SK-N-SH (cell line): ENCODE measurements around the gene TRIP13. TPM values are rescaled to one million over a fixed set of nuclear protein-coding genes. Genes with fewer than 3 reads are reported as not detected.
A peak's percentile ranks its signal among the peaks of the same experiment; 100 is the strongest.

ENCODE experiments used
- CTCF ChIA-PET: fragments of 300-600, 350-600 bp; formaldehyde crosslinking; extraction: SDS; loops from one replicate; lab custom pipeline; 2021; lab: Yijun Ruan, JAX
- POLR2A ChIA-PET: fragments of 350-600 bp; sonication (Branson Sonifier 250); formaldehyde crosslinking; extraction: SDS; loops from one replicate; lab custom pipeline; 2020; ENCODE audit warnings: antibody characterized with exemption, inconsistent platforms; lab: Yijun Ruan, JAX
- DNase-seq: peaks from one replicate; pipeline ENCODE4 v3.0.0; 2012
- H2AFZ ChIP-seq: fragments of 200-600 bp; sonication (generic); 2 replicates; pipeline ENCODE4 v1.8.1; 2016; ENCODE audit warnings: antibody characterized with exemption, mild to moderate bottlenecking, low read depth
- H3F3A ChIP-seq: fragments of 200-600 bp; sonication (generic); replicated peaks from 2 replicates; pipeline ENCODE3; 2016; ENCODE audit warnings: antibody characterized with exemption, mild to moderate bottlenecking; ENCODE audit not compliant: insufficient read depth
- H3K27ac ChIP-seq, 2 experiments: fragments of 200-500 bp in 1 of 2; fragments of 200-600 bp in 1 of 2; sonication (Bioruptor generic) in 1 of 2; sonication (generic), shearing (Covaris generic) in 1 of 2; 2 replicates each; pipeline versions ENCODE4 v1.5.1 to v1.6.1; 2014 to 2016; ENCODE audit warnings: low read depth in 2 of 2, inconsistent platforms in 1 of 2, low read length in 1 of 2, mild to moderate bottlenecking in 1 of 2, mixed read lengths in 1 of 2
- H3K27me3 ChIP-seq: fragments of 200-600 bp; sonication (generic), shearing (Covaris generic); 2 replicates; pipeline ENCODE4 v1.6.1; 2016; ENCODE audit warnings: mixed run types; ENCODE audit not compliant: insufficient read depth
- H3K36me3 ChIP-seq, 2 experiments: fragments of 200-500 bp in 1 of 2; fragments of 200-600 bp in 1 of 2; sonication (Bioruptor generic) in 1 of 2; sonication (generic) in 1 of 2; replicated peaks in 1 of 2; 2 replicates each; pipeline versions ENCODE3 to v1.5.1; 2014 to 2016; ENCODE audit warnings: low read length in 1 of 2, mild to moderate bottlenecking in 1 of 2; ENCODE audit not compliant: insufficient read depth in 2 of 2, control insufficient read depth in 1 of 2
- H3K4me1 ChIP-seq, 2 experiments: fragments of 200-500 bp in 1 of 2; fragments of 200-600 bp in 1 of 2; sonication (Bioruptor generic) in 1 of 2; sonication (generic), shearing (Covaris generic) in 1 of 2; 2 replicates each; pipeline versions ENCODE4 v1.5.1 to v1.6.1; 2014 to 2016; ENCODE audit warnings: low read depth in 1 of 2, low read length in 1 of 2, mixed run types in 1 of 2; ENCODE audit not compliant: insufficient read depth in 2 of 2, control insufficient read depth in 1 of 2
- H3K4me2 ChIP-seq: fragments of 200-600 bp; sonication (generic), shearing (Covaris generic); 2 replicates; pipeline ENCODE4 v1.6.1; 2017; ENCODE audit warnings: mixed run types
- H3K4me3 ChIP-seq, 2 experiments: fragments of 200-500 bp in 1 of 2; fragments of 200-600 bp in 1 of 2; sonication (Bioruptor generic) in 1 of 2; sonication (generic), shearing (Covaris generic) in 1 of 2; 2 replicates each; pipeline versions ENCODE4 v1.5.1 to v1.8.1; 2014 to 2016; ENCODE audit warnings: low read depth in 2 of 2, inconsistent platforms in 1 of 2, low read length in 1 of 2, mild to moderate bottlenecking in 1 of 2, mixed read lengths in 1 of 2, moderate library complexity in 1 of 2
- H3K79me2 ChIP-seq: fragments of 200-600 bp; sonication (generic); 2 replicates; pipeline ENCODE4 v1.8.1; 2017; ENCODE audit warnings: mild to moderate bottlenecking; ENCODE audit not compliant: insufficient read depth
- H3K9ac ChIP-seq: fragments of 200-600 bp; sonication (generic); 2 replicates; pipeline ENCODE4 v1.6.1; 2017; ENCODE audit warnings: mixed run types
- H3K9me2 ChIP-seq: fragments of 200-600 bp; sonication (generic); 2 replicates; pipeline ENCODE4 v1.6.1; 2017; ENCODE audit warnings: mixed run types
- H3K9me3 ChIP-seq: fragments of 200-600 bp; sonication (generic); 2 replicates; pipeline ENCODE4 v1.6.1; 2017; ENCODE audit warnings: mixed run types, mild to moderate bottlenecking, moderate library complexity
- H4K20me1 ChIP-seq: fragments of 200-600 bp; sonication (generic); 2 replicates; pipeline ENCODE4 v1.6.1; 2017; ENCODE audit warnings: mild to moderate bottlenecking, mixed run types; ENCODE audit not compliant: insufficient read depth
- CHD2 ChIP-seq: fragments of 150-350 bp; IDR thresholded peaks from 2 replicates; pipeline ENCODE4 v1.6.1; 2018; ENCODE audit warnings: low read length; ENCODE audit not compliant: partially characterized antibody
- ELF1 ChIP-seq: IDR thresholded peaks from 2 replicates; pipeline ENCODE4 v1.4.0; 2012
- EP300 ChIP-seq, 2 experiments: IDR thresholded peaks; 2 replicates each; pipeline versions ENCODE4 v1.4.0 to v1.6.1; 2012; ENCODE audit warnings: borderline replicate concordance in 1 of 2, low read depth in 1 of 2, low read length in 1 of 2
- EZH2phosphoT487 ChIP-seq: fragments of 200-600 bp; sonication (generic); IDR thresholded peaks from 2 replicates; pipeline ENCODE4 v1.6.1; 2017; ENCODE audit warnings: low read depth, mixed run types, mild to moderate bottlenecking, antibody characterized with exemption, moderate library complexity, borderline replicate concordance
- GATA2 ChIP-seq: sonication (generic); formaldehyde crosslinking; IDR thresholded peaks from 2 replicates; pipeline ENCODE4 v1.5.0; 2020; ENCODE audit warnings: mild to moderate bottlenecking, missing genetic modification reagents
- MXI1 ChIP-seq: IDR thresholded peaks from 2 replicates; pipeline ENCODE4 v1.6.1; 2012; ENCODE audit warnings: mild to moderate bottlenecking, low read depth, low read length, improper control_type of control experiment
- NFIC ChIP-seq: IDR thresholded peaks from 2 replicates; pipeline ENCODE4 v1.4.0; 2012; ENCODE audit warnings: borderline replicate concordance
- NRF1 ChIP-seq: IDR thresholded peaks from 2 replicates; pipeline ENCODE4 v1.6.1; 2012; ENCODE audit warnings: low read depth, mild to moderate bottlenecking, low read length
- POLR2AphosphoS5 ChIP-seq: IDR thresholded peaks from 2 replicates; pipeline ENCODE4 v1.6.1; 2012; ENCODE audit warnings: low read depth, low read length
- RCOR1 ChIP-seq: fragments of 150-350 bp; IDR thresholded peaks from 2 replicates; pipeline ENCODE4 v1.6.1; 2017; ENCODE audit warnings: antibody characterized with exemption, low read length
- RFX5 ChIP-seq: IDR thresholded peaks from 2 replicates; pipeline ENCODE4 v1.6.1; 2012; ENCODE audit warnings: mild to moderate bottlenecking, improper control_type of control experiment, low read length
- RXRA ChIP-seq: IDR thresholded peaks from 2 replicates; pipeline ENCODE4 v1.4.0; 2012; ENCODE audit warnings: low read depth, mild to moderate bottlenecking, borderline replicate concordance
- TEAD4 ChIP-seq: IDR thresholded peaks from 2 replicates; pipeline ENCODE4 v1.4.0; 2012; ENCODE audit warnings: mild to moderate bottlenecking, borderline replicate concordance; ENCODE audit not compliant: insufficient read depth
- WGBS: methylation state at CpG from one replicate; pipeline ENCODE4 v1.1.6; 2017; ENCODE audit warnings: low lambda C conversion rate; 5-methylcytosine and 5-hydroxymethylcytosine counted together
- polyA plus RNA-seq, 3 experiments: library from polyadenylated mRNA; depleted of rRNA; stranded (reverse); fragments of >200 nt; gene quantifications; 2 replicates each; pipeline ENCODE4 v1.2.3, GENCODE V29; 2012
- TF ChIP-seq, protein P1 (sequence below): IDR thresholded peaks from 2 replicates; pipeline ENCODE4 v1.4.0; 2012; ENCODE audit warnings: low read depth, borderline replicate concordance
- TF ChIP-seq, protein P2 (sequence below): IDR thresholded peaks from 2 replicates; pipeline ENCODE4 v1.4.0; 2012; ENCODE audit warnings: low read depth, borderline replicate concordance
- TF ChIP-seq, protein P3 (sequence below): IDR thresholded peaks from 2 replicates; pipeline ENCODE4 v1.6.1; 2012; ENCODE audit warnings: mild to moderate bottlenecking, low read depth, low read length, moderate library complexity
- TF ChIP-seq, protein P4 (sequence below): fragments of 150-350 bp; IDR thresholded peaks from 2 replicates; pipeline ENCODE4 v1.6.1; 2016; ENCODE audit warnings: mild to moderate bottlenecking, low read depth, low read length
- TF ChIP-seq, protein P5 (sequence below): IDR thresholded peaks from 2 replicates; pipeline ENCODE4 v1.4.0; 2012; ENCODE audit warnings: low read depth

Gene TRIP13
- polyA plus RNA-seq, 1 of the 3 experiments (the other 2 are of a cell fraction) = 24.1 TPM

DNA sequence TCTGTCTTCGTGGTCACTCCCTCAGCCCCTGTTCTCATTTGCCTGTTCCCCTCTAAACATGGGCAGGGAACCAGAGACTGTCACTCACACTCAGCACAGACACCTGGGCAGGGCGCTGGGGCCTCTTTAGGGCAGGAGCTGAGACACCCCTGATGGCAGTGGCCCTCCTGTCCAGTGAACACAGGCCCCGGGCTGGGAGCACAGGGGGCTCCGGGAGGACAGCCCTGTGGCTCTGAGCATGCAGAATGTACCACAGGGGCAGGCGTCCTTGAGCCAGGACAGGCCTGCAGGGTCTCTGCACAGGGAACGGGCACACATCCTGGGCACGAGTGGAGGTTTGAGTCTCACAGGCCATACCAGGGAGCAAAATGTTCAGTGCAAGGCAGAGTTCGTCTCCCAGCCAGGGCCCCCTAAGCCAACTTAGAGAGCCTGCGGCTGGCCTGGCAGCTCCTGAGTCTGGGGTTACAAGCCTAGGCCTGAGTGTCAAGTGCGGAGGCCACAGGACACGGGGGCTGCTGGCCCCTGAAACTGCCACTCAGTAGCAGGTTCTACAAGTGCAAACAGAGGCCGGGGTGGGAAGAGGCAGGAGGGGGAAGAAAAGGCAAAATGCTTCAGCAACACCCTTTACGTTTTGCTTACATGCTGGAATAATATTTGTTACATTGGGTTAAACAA is 60.0 kb downstream of the TRIP13 start:
- no peaks in the 10 kb centered on the region for H3F3A ChIP-seq
- H3K4me3 ChIP-seq = no peak overlapping the region
- no peak for DNase-seq
- H3K36me3 ChIP-seq = no peaks in the 10 kb centered on the region
- no peak for TF ChIP-seq RCOR1
- no peak for TF ChIP-seq EP300 (IDR thresholded peaks at IDR 0.05; ENCODE audit: borderline replicate concordance in 1 of 2, low read depth in 1 of 2, low read length in 1 of 2)
- no peak for TF ChIP-seq RXRA
- no peak for TF ChIP-seq CHD2
- TF ChIP-seq, protein P1, sequence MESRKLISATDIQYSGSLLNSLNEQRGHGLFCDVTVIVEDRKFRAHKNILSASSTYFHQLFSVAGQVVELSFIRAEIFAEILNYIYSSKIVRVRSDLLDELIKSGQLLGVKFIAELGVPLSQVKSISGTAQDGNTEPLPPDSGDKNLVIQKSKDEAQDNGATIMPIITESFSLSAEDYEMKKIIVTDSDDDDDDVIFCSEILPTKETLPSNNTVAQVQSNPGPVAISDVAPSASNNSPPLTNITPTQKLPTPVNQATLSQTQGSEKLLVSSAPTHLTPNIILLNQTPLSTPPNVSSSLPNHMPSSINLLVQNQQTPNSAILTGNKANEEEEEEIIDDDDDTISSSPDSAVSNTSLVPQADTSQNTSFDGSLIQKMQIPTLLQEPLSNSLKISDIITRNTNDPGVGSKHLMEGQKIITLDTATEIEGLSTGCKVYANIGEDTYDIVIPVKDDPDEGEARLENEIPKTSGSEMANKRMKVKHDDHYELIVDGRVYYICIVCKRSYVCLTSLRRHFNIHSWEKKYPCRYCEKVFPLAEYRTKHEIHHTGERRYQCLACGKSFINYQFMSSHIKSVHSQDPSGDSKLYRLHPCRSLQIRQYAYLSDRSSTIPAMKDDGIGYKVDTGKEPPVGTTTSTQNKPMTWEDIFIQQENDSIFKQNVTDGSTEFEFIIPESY = no peak
- TF ChIP-seq RFX5 = no peak
- no peak for TF ChIP-seq NRF1
- ChIA-PET CTCF (no interaction called here), POLR2A (no interaction called here)
- H2AFZ ChIP-seq = no peak overlapping the region
- no peaks in the 10 kb centered on the region for H3K9me3 ChIP-seq
- H3K27me3 ChIP-seq = no peaks in the 10 kb centered on the region
- 64% methylated on average over 11 of the region's 13 CpGs for WGBS
- H4K20me1 ChIP-seq = no peaks in the 10 kb centered on the region
- no peak overlapping the region for H3K27ac ChIP-seq
- H3K9ac ChIP-seq = no peak overlapping the region
- H3K4me1 ChIP-seq = peaks cover 13 to 15% of the 10 kb centered on the region in 2 experiments; a peak in 3 of 4 replicates
- no peaks in the 10 kb centered on the region for H3K9me2 ChIP-seq
- no peaks in the 10 kb centered on the region for H3K79me2 ChIP-seq
- H3K4me2 ChIP-seq = no peak overlapping the region

DNA sequence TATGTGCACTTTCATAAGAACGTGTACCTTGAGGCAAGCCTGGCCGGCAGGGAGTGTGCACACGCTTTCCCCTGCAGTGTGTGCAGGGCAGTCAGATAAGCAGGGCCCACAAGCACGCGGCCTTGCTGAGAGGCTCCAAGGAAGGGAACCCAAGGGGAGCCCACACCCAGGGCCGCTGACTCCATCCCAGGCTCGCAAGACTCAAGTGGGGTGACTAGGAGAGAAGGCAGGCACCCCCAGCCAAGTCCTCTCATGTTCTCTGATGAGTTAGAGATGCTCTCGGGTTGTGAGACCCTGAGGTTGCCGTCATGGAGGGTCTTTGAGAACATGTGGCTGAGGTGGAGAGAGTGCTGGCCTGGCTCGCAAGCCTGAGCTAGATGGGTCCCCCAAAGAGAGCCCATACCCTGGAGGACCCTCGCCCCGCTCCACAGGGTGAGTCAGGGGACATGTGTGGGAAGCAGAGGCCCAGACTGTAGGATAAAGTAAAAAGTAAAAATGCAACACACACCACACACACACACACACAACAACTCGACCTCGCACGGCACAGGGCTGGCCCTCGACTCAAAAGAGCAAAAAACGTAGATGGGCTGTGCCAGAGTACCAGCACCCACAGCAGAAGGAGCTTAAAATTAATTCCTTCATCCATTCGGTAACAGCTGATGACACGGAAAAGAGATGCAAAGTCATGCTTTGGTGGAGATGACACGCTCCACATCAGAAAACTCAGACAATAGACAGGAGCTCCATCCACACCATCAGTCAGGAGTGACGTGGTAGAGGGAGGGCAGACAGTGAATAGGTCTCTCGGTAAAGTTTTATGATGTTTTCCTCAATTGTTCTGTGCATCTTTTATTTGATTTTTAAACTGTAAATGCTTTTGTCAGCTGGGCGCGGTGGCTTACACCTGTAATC is 61.1 kb downstream of the TRIP13 start:
- Histone ChIP-seq H3K4me3 (no peak overlapping the region), H3K27ac (no peak overlapping the region), H3K4me2 (no peak overlapping the region), H3K9me2 (no peaks in the 10 kb centered on the region), H3K9ac (no peak overlapping the region), H3K4me1 (peaks cover 4 to 18% of the 10 kb centered on the region in 2 experiments; a peak in 3 of 4 replicates), H3K9me3 (no peaks in the 10 kb centered on the region), H3K79me2 (no peaks in the 10 kb centered on the region), H3K36me3 (no peaks in the 10 kb centered on the region), H3F3A (no peaks in the 10 kb centered on the region), H4K20me1 (no peaks in the 10 kb centered on the region), H3K27me3 (no peaks in the 10 kb centered on the region), H2AFZ (no peak overlapping the region)
- whole genome bisulfite sequencing = 80% methylated on average over 21 of the region's 24 CpGs
- POLR2A ChIA-PET = no interaction called here
- DNase-seq = peak; percentile 3
- CTCF ChIA-PET = interaction anchor here (0.8 to 1.9 kb wide), 3 partner anchors 30 to 214 kb away, joined by 3 to 4 read pairs (median 3); no protein-coding TSS in a partner anchor
- TF ChIP-seq, protein P2, sequence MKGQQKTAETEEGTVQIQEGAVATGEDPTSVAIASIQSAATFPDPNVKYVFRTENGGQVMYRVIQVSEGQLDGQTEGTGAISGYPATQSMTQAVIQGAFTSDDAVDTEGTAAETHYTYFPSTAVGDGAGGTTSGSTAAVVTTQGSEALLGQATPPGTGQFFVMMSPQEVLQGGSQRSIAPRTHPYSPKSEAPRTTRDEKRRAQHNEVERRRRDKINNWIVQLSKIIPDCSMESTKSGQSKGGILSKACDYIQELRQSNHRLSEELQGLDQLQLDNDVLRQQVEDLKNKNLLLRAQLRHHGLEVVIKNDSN = no peak
- no peak for TF ChIP-seq POLR2AphosphoS5
- no peak for TF ChIP-seq GATA2 (CRISPR knock-in tag)
- TF ChIP-seq, protein P3, sequence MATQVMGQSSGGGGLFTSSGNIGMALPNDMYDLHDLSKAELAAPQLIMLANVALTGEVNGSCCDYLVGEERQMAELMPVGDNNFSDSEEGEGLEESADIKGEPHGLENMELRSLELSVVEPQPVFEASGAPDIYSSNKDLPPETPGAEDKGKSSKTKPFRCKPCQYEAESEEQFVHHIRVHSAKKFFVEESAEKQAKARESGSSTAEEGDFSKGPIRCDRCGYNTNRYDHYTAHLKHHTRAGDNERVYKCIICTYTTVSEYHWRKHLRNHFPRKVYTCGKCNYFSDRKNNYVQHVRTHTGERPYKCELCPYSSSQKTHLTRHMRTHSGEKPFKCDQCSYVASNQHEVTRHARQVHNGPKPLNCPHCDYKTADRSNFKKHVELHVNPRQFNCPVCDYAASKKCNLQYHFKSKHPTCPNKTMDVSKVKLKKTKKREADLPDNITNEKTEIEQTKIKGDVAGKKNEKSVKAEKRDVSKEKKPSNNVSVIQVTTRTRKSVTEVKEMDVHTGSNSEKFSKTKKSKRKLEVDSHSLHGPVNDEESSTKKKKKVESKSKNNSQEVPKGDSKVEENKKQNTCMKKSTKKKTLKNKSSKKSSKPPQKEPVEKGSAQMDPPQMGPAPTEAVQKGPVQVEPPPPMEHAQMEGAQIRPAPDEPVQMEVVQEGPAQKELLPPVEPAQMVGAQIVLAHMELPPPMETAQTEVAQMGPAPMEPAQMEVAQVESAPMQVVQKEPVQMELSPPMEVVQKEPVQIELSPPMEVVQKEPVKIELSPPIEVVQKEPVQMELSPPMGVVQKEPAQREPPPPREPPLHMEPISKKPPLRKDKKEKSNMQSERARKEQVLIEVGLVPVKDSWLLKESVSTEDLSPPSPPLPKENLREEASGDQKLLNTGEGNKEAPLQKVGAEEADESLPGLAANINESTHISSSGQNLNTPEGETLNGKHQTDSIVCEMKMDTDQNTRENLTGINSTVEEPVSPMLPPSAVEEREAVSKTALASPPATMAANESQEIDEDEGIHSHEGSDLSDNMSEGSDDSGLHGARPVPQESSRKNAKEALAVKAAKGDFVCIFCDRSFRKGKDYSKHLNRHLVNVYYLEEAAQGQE = no peak
- TF ChIP-seq MXI1 = no peak
- TF ChIP-seq, protein P4, sequence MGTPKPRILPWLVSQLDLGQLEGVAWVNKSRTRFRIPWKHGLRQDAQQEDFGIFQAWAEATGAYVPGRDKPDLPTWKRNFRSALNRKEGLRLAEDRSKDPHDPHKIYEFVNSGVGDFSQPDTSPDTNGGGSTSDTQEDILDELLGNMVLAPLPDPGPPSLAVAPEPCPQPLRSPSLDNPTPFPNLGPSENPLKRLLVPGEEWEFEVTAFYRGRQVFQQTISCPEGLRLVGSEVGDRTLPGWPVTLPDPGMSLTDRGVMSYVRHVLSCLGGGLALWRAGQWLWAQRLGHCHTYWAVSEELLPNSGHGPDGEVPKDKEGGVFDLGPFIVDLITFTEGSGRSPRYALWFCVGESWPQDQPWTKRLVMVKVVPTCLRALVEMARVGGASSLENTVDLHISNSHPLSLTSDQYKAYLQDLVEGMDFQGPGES = no peak
- TF ChIP-seq, protein P5, sequence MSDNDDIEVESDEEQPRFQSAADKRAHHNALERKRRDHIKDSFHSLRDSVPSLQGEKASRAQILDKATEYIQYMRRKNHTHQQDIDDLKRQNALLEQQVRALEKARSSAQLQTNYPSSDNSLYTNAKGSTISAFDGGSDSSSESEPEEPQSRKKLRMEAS = no peak
- TF ChIP-seq NFIC = no peak
- TF ChIP-seq EZH2phosphoT487 = no peak
- TF ChIP-seq TEAD4 = no peak
- no peak for TF ChIP-seq ELF1
